ENCODE data around the gene FATE1.

Gene FATE1

GRCh38 chrX:151699746-151700145, 16.1 kb upstream of the FATE1 start (continued):
- TF ChIP-seq PRDM6 (tag by site-specific recombination; IDR thresholded peaks at IDR 0.05) (no peak), ZFP37 (tag by site-specific recombination; IDR thresholded peaks at IDR 0.05) (no peak), MYNN (tag by site-specific recombination; IDR thresholded peaks at IDR 0.05; ENCODE audit: borderline replicate concordance) (no peak), GLIS2 (tag by site-specific recombination; IDR thresholded peaks at IDR 0.05) (no peak), ZNF362 (tag by site-specific recombination; IDR thresholded peaks at IDR 0.05) (no peak), ZNF501 (tag by site-specific recombination; IDR thresholded peaks at IDR 0.05) (no peak), BCL6B (tag by site-specific recombination; IDR thresholded peaks at IDR 0.05) (no peak), IKZF3 (tag by site-specific recombination; IDR thresholded peaks at IDR 0.05) (no peak)

GRCh38 chrX:151700581-151700980, 15.3 kb upstream of the FATE1 start:
- Histone ChIP-seq H3K9me3 (ENCODE audit: control insufficient read depth, insufficient read depth, low read depth, low read length) (no peaks in the 10 kb centered on the region), H3K4me1 (ENCODE audit: control insufficient read depth, insufficient read depth, low read length) (no peaks in the 10 kb centered on the region), H3K36me3 (ENCODE audit: control insufficient read depth in 2 of 2, insufficient read depth in 1 of 2, low read length in 2 of 2) (no peaks in the 10 kb centered on the region), H3K4me3 (ENCODE audit: low read depth, low read length) (no peak overlapping the region), H3K27ac (ENCODE audit: extremely low read depth, low read depth, low read length) (no peak overlapping the region)
- ChIA-PET POLR2A (no interaction called here), CTCF (no interaction called here)
- no peak for TF ChIP-seq ZNF174 (tag by site-specific recombination; IDR thresholded peaks at IDR 0.05)
- TF ChIP-seq ZBTB10 (tag by site-specific recombination; IDR thresholded peaks at IDR 0.05), result no peak
- no peak for TF ChIP-seq ZNF792 (tag by site-specific recombination; IDR thresholded peaks at IDR 0.05)
- TF ChIP-seq ZNF501 (tag by site-specific recombination; IDR thresholded peaks at IDR 0.05), result no peak
- TF ChIP-seq ZNF426 (tag by site-specific recombination; IDR thresholded peaks at IDR 0.05), result no peak
- no peak for TF ChIP-seq REST (tag by site-specific recombination; IDR thresholded peaks at IDR 0.05)

- no peaks in the 10 kb centered on the region for H3K9me3 ChIP-seq (ENCODE audit: control insufficient read depth, insufficient read depth, low read depth, low read length)
- no peak overlapping the region for H3K27ac ChIP-seq (ENCODE audit: extremely low read depth, low read depth, low read length)
- H3K4me1 ChIP-seq (ENCODE audit: control insufficient read depth, insufficient read depth, low read length), result no peaks in the 10 kb centered on the region
- no peaks in the 10 kb centered on the region for H3K36me3 ChIP-seq (ENCODE audit: control insufficient read depth in 2 of 2, insufficient read depth in 1 of 2, low read length in 2 of 2)
- H3K4me3 ChIP-seq (ENCODE audit: low read depth, low read length), result no peak overlapping the region
- POLR2A ChIA-PET, result no interaction called here
- CTCF ChIA-PET, result no interaction called here
- no peak for TF ChIP-seq RBAK (tag by site-specific recombination; IDR thresholded peaks at IDR 0.05)
- no peak for TF ChIP-seq EGR2 (tag by site-specific recombination; IDR thresholded peaks at IDR 0.05; ENCODE audit: low read depth)
- no peak for TF ChIP-seq ATF2 (tag by site-specific recombination; IDR thresholded peaks at IDR 0.05; ENCODE audit: low read depth)
- TF ChIP-seq KLF7 (tag by site-specific recombination; IDR thresholded peaks at IDR 0.05; ENCODE audit: borderline replicate concordance), result no peak
- no peak for TF ChIP-seq ZNF214 (tag by site-specific recombination; IDR thresholded peaks at IDR 0.05; ENCODE audit: borderline replicate concordance)
Measured at GRCh38 chrX:151701071-151701470, 14.8 kb upstream of the FATE1 start.
